Erythroblast (primary cell): Measurements from ENCODE around the gene GFOD2.

Experiments
- GATA1 ChIP-seq: IDR thresholded peaks from 2 replicates; pipeline ENCODE4 v1.6.1; 2011; ENCODE audit warnings: low read depth, mild to moderate bottlenecking, control low read depth, low read length, moderate library complexity
- POLR2A ChIP-seq: IDR thresholded peaks from 2 replicates; pipeline ENCODE4 v1.6.1; 2011; ENCODE audit warnings: mild to moderate bottlenecking, low read length

DNA sequence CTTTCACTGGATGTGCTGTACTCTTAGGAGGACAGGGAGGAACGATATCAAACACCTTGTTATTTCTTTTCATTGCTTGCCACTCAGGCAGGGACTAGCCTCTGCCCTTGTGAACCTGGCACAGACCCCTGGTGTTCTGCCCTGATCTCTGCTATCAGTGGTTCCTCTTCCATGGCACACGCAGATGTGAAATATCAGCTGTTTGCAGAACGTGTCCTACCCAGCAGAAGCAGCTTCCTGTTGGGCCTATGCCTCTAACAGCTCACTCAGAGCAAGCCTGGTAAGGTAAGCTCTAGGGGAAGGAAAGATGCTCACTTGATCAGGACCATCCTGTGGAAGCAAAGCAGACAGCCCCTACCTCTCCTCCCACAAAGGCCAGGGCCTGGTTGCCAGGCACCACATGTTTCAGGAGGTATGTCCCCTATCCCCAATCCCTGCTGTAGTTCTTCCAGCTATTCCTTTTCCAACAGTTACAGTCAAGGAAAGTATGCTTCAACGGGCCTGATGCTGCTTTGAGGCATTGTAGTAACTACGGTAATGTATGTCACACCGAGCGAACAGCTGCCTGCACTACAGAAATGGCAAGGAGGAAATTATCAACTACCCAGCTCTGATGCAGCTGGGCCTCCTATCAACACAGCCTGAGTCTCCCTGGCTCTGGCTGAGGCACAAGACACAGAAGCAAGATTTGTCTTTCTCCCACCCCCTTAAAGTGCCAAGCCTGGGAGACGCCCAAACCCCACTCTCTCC lies 41.3 kb upstream of the GFOD2 start:
- TF ChIP-seq POLR2A (peak; percentile 80), GATA1 (no peak)
